HepG2 (cell line): ENCODE measurements around the gene ADAMTS4. TPM values are rescaled to one million over a fixed set of nuclear protein-coding genes. Genes with fewer than 3 reads are reported as not detected.

ENCODE experiments used
- CC2D1A ChIP-seq: sonication (generic); formaldehyde crosslinking; IDR thresholded peaks from 2 replicates; pipeline ENCODE4 v1.8.1; 2023; ENCODE audit warnings: mild to moderate bottlenecking, missing genetic modification reagents
- CENPT ChIP-seq: sonication (generic); formaldehyde crosslinking; IDR thresholded peaks from 2 replicates; pipeline ENCODE4 v1.8.0; 2022; ENCODE audit warnings: low read depth, mild to moderate bottlenecking, moderate library complexity, missing genetic modification reagents
- ETV6 ChIP-seq: sonication (generic); formaldehyde crosslinking; conservative IDR thresholded peaks from 2 replicates; pipeline ENCODE4 v1.4.0; 2020; ENCODE audit warnings: missing genetic modification reagents
- FOSL1 ChIP-seq: sonication (generic); formaldehyde crosslinking; IDR thresholded peaks from 2 replicates; pipeline ENCODE4 v1.9.0; 2021; ENCODE audit warnings: missing genetic modification reagents, borderline replicate concordance
- FOXJ3 ChIP-seq: sonication (generic); formaldehyde crosslinking; IDR thresholded peaks from 2 replicates; pipeline ENCODE4 v1.4.0; 2020; ENCODE audit warnings: missing genetic modification reagents, mild to moderate bottlenecking, borderline replicate concordance
- IKZF1 ChIP-seq: fragments of 450-650 bp; IDR thresholded peaks from 2 replicates; pipeline ENCODE4 v1.7.1; 2016
- JUNB ChIP-seq: sonication (generic); formaldehyde crosslinking; IDR thresholded peaks from 2 replicates; pipeline ENCODE4 v1.8.0; 2022; ENCODE audit warnings: missing genetic modification reagents, mild to moderate bottlenecking, borderline replicate concordance
- KLF13 ChIP-seq: sonication (generic); formaldehyde crosslinking; IDR thresholded peaks from 2 replicates; pipeline ENCODE4 v1.4.0; 2020; ENCODE audit warnings: mild to moderate bottlenecking, missing genetic modification reagents
- MED8 ChIP-seq: sonication (generic); formaldehyde crosslinking; IDR thresholded peaks from 2 replicates; pipeline ENCODE4 v1.8.1; 2023; ENCODE audit warnings: mild to moderate bottlenecking, missing genetic modification reagents; ENCODE audit not compliant: insufficient replicate concordance
- MTA3 ChIP-seq: sonication (generic); formaldehyde crosslinking; IDR thresholded peaks from 2 replicates; pipeline ENCODE4 v1.4.0; 2020; ENCODE audit warnings: missing genetic modification reagents
- RCOR2 ChIP-seq: IDR thresholded peaks from 2 replicates; pipeline ENCODE4 v1.6.1; 2016; ENCODE audit warnings: missing biosample characterization, missing genetic modification reagents
- RXRA ChIP-seq: sonication (generic); formaldehyde crosslinking; IDR thresholded peaks from 2 replicates; pipeline ENCODE4 v1.5.1; 2020; ENCODE audit warnings: missing genetic modification reagents
- SIX1 ChIP-seq: sonication (generic); formaldehyde crosslinking; IDR thresholded peaks from 2 replicates; pipeline ENCODE4 v1.4.0; 2020; ENCODE audit warnings: missing genetic modification reagents, borderline replicate concordance
- SP140L ChIP-seq: sonication (generic); formaldehyde crosslinking; IDR thresholded peaks from 2 replicates; pipeline ENCODE4 v1.4.0; 2020; ENCODE audit warnings: missing genetic modification reagents, borderline replicate concordance
- TCF7 ChIP-seq: sonication (generic); IDR thresholded peaks from 2 replicates; pipeline ENCODE4 v1.6.1; 2016; ENCODE audit warnings: antibody characterized with exemption, low read depth
- ZBTB37 ChIP-seq: sonication (generic); formaldehyde crosslinking; IDR thresholded peaks from 2 replicates; pipeline ENCODE4 v1.4.0; 2020; ENCODE audit warnings: mild to moderate bottlenecking, missing genetic modification reagents
- ZFP41 ChIP-seq: sonication (generic); formaldehyde crosslinking; IDR thresholded peaks from 2 replicates; pipeline ENCODE4 v1.4.0; 2020; ENCODE audit warnings: mild to moderate bottlenecking, missing genetic modification reagents, borderline replicate concordance
- ZMYM3 ChIP-seq: sonication (generic); formaldehyde crosslinking; IDR thresholded peaks from 2 replicates; pipeline ENCODE4 v1.5.1; 2020; ENCODE audit warnings: mild to moderate bottlenecking, missing genetic modification reagents
- ZNF20 ChIP-seq: sonication (generic); formaldehyde crosslinking; IDR thresholded peaks from 2 replicates; pipeline ENCODE4 v1.4.0; 2020; ENCODE audit warnings: mild to moderate bottlenecking, moderate library complexity, missing genetic modification reagents
- ZNF230 ChIP-seq: sonication (generic); formaldehyde crosslinking; IDR thresholded peaks from 2 replicates; pipeline ENCODE4 v1.4.0; 2020; ENCODE audit warnings: mild to moderate bottlenecking, missing genetic modification reagents
- ZNF234 ChIP-seq: sonication (generic); formaldehyde crosslinking; conservative IDR thresholded peaks from 2 replicates; pipeline ENCODE4 v1.5.1; 2020; ENCODE audit warnings: mild to moderate bottlenecking, missing genetic modification reagents
- ZNF354B ChIP-seq: sonication (generic); formaldehyde crosslinking; IDR thresholded peaks from 2 replicates; pipeline ENCODE4 v1.8.0; 2022; ENCODE audit warnings: mild to moderate bottlenecking, missing genetic modification reagents
- ZNF512B ChIP-seq: sonication (generic); formaldehyde crosslinking; IDR thresholded peaks from 2 replicates; pipeline ENCODE4 v1.5.1; 2020; ENCODE audit warnings: missing genetic modification reagents, mild to moderate bottlenecking, borderline replicate concordance
- ZNF547 ChIP-seq: sonication (generic); formaldehyde crosslinking; IDR thresholded peaks from 2 replicates; pipeline ENCODE4 v1.5.1; 2020; ENCODE audit warnings: mild to moderate bottlenecking, missing genetic modification reagents
- ZNF703 ChIP-seq: sonication (generic); formaldehyde crosslinking; IDR thresholded peaks from 2 replicates; pipeline ENCODE4 v1.5.1; 2020; ENCODE audit warnings: missing genetic modification reagents, mild to moderate bottlenecking, moderate library complexity, borderline replicate concordance
- ZNF704 ChIP-seq: sonication (generic); formaldehyde crosslinking; IDR thresholded peaks from 2 replicates; pipeline ENCODE4 v1.8.1; 2023; ENCODE audit warnings: mild to moderate bottlenecking, inconsistent platforms, moderate library complexity, missing genetic modification reagents, borderline replicate concordance
- ZNF773 ChIP-seq: sonication (generic); formaldehyde crosslinking; IDR thresholded peaks from 2 replicates; pipeline ENCODE4 v1.4.0; 2020; ENCODE audit warnings: missing genetic modification reagents, borderline replicate concordance
- polyA plus RNA-seq, 8 experiments: library from polyadenylated mRNA; depleted of rRNA in 3 of 8; stranded (reverse) in 7 of 8; unstranded in 1 of 8; fragments of >200 nt; fragmentation: Illumina TruSeq in 4 of 8; extraction: Trizol in 4 of 8; gene quantifications; 2 replicates each; pipeline versions ENCODE4 v1.2.1 to v1.2.3, GENCODE V29; 2011 to 2016; ENCODE audit warnings: low read depth in 4 of 8, missing spikeins in 1 of 8, mixed read lengths in 1 of 8; ENCODE audit not compliant: insufficient read depth in 1 of 8
- total RNA-seq, 5 experiments: library from RNA; depleted of rRNA; stranded (reverse); fragments of >200 nt; fragmentation: Illumina TruSeq; extraction: Trizol; gene quantifications; 2 replicates each; pipeline ENCODE4 v1.2.3, GENCODE V29; 2016; ENCODE audit warnings: low read depth in 1 of 5

The ADAMTS4 gene
- total and polyA plus RNA-seq, 2 of the 13 experiments (the other 11 are each of a cell fraction or from before 2014, with no cell fraction given), result 0.51 to 1.7 TPM

GRCh38 chr1:161238039-161238473 is 39.2 kb upstream of the ADAMTS4 start, which contains the start of gene NR1I3 (continued):
- TF ChIP-seq ZNF547 (CRISPR knock-in tag) (no peak), ZNF234 (CRISPR knock-in tag) (no peak), FOSL1 (CRISPR knock-in tag) (no peak), ZMYM3 (CRISPR knock-in tag) (peak; percentile 45; the same call in 1 of the 2 replicates), ZNF230 (CRISPR knock-in tag) (no peak), SIX1 (CRISPR knock-in tag) (no peak), RCOR2 (CRISPR knock-in tag) (no peak), IKZF1 (no peak), ZNF512B (CRISPR knock-in tag) (peak; percentile 73; the same call in 1 of the 2 replicates), FOXJ3 (no peak), ZNF773 (CRISPR knock-in tag) (no peak), RXRA (CRISPR knock-in tag) (peak; percentile 94), SP140L (CRISPR knock-in tag) (no peak), ZNF703 (CRISPR knock-in tag) (peak; percentile 48; the same call in 1 of the 2 replicates), ETV6 (no peak), ZNF704 (no peak), KLF13 (CRISPR knock-in tag) (no peak), ZBTB37 (CRISPR knock-in tag) (no peak), ZFP41 (CRISPR knock-in tag) (no peak), CENPT (no peak), TCF7 (no peak; the same call in 1 of the 2 replicates), MED8 (CRISPR knock-in tag) (no peak), JUNB (CRISPR knock-in tag) (no peak), MTA3 (CRISPR knock-in tag) (no peak), ZNF354B (CRISPR knock-in tag) (no peak), ZNF20 (CRISPR knock-in tag) (no peak), CC2D1A (CRISPR knock-in tag) (no peak)
